Vagina (tissue), 2 donors: Measurements from ENCODE around the gene GC.

Source experiments
- POLR2A ChIP-seq, 2 donors: fragments of 450-650 bp; IDR thresholded peaks; one replicate each; pipeline ENCODE4 v1.6.1; 2017; ENCODE audit warnings: antibody characterized with exemption in 2 of 2, mild to moderate bottlenecking in 2 of 2, moderate library complexity in 2 of 2
- POLR2AphosphoS5 ChIP-seq, 2 donors: sonication (generic); formaldehyde crosslinking; IDR thresholded peaks; one replicate each; pipeline ENCODE4 v1.9.0; 2017; ENCODE audit warnings: antibody characterized with exemption in 2 of 2, mild to moderate bottlenecking in 2 of 2, low read depth in 1 of 2; ENCODE audit not compliant: insufficient read depth in 1 of 2
- TF ChIP-seq, protein P1 (sequence below), 3 experiments: fragments of 450-650 bp in 2 of 3; fragments of 200-600 bp in 1 of 3; sonication (generic) in 1 of 3; IDR thresholded peaks; one replicate each; pipeline ENCODE4 v1.5.1; 2017 to 2019; ENCODE audit warnings: antibody characterized with exemption in 3 of 3, mild to moderate bottlenecking in 2 of 3, moderate library complexity in 2 of 3

- TF ChIP-seq POLR2A (IDR thresholded peaks at IDR 0.05) (no peak), POLR2AphosphoS5 (IDR thresholded peaks at IDR 0.05; ENCODE audit: insufficient read depth in 1 of 2, low read depth in 1 of 2) (no peak)
- TF ChIP-seq, protein P1, sequence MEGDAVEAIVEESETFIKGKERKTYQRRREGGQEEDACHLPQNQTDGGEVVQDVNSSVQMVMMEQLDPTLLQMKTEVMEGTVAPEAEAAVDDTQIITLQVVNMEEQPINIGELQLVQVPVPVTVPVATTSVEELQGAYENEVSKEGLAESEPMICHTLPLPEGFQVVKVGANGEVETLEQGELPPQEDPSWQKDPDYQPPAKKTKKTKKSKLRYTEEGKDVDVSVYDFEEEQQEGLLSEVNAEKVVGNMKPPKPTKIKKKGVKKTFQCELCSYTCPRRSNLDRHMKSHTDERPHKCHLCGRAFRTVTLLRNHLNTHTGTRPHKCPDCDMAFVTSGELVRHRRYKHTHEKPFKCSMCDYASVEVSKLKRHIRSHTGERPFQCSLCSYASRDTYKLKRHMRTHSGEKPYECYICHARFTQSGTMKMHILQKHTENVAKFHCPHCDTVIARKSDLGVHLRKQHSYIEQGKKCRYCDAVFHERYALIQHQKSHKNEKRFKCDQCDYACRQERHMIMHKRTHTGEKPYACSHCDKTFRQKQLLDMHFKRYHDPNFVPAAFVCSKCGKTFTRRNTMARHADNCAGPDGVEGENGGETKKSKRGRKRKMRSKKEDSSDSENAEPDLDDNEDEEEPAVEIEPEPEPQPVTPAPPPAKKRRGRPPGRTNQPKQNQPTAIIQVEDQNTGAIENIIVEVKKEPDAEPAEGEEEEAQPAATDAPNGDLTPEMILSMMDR (IDR thresholded peaks at IDR 0.05), result no peak
Observed at GRCh38 chr4:71772592-71772991, 11.3 kb downstream of the GC start.
